Hepatocyte (in vitro differentiated cells): ENCODE results near the gene KPNA6. TPM values are rescaled to one million over a fixed set of nuclear protein-coding genes. Genes with fewer than 3 reads are reported as not detected.

Experiments used
- DNase-seq: peaks from one replicate; pipeline ENCODE4 v3.0.0-alpha.2; 2016; ENCODE audit warnings: low spot score
- H2AFZ ChIP-seq: fragments of 200-600 bp; sonication (generic); 2 replicates; pipeline ENCODE4 v1.6.0; 2016; ENCODE audit warnings: antibody characterized with exemption, mild to moderate bottlenecking
- H3K27ac ChIP-seq: fragments of 200-600 bp; sonication (generic); 2 replicates; pipeline ENCODE4 v1.5.1; 2016; ENCODE audit warnings: mild to moderate bottlenecking
- H3K27me3 ChIP-seq: fragments of 200-600 bp; sonication (generic); 2 replicates; pipeline ENCODE4 v1.6.1; 2016
- H3K36me3 ChIP-seq: fragments of 200-600 bp; sonication (generic); replicated peaks from 2 replicates; pipeline ENCODE4 v1.5.1; 2016; ENCODE audit warnings: low read depth; ENCODE audit not compliant: insufficient read depth
- H3K4me1 ChIP-seq: fragments of 200-600 bp; sonication (generic); 2 replicates; pipeline ENCODE4 v1.5.1; 2016; ENCODE audit warnings: mild to moderate bottlenecking, moderate library complexity; ENCODE audit not compliant: insufficient read depth
- H3K4me2 ChIP-seq: fragments of 200-600 bp; sonication (generic); 2 replicates; pipeline ENCODE4 v1.6.0; 2016
- H3K4me3 ChIP-seq: fragments of 200-600 bp; sonication (generic); 2 replicates; pipeline ENCODE4 v1.5.1; 2016; ENCODE audit warnings: mild to moderate bottlenecking
- H3K79me2 ChIP-seq: fragments of 200-600 bp; sonication (generic); 2 replicates; pipeline ENCODE4 v1.6.0; 2017; ENCODE audit warnings: mild to moderate bottlenecking
- H3K9me2 ChIP-seq: fragments of 200-600 bp; sonication (generic); replicated peaks from 2 replicates; pipeline ENCODE4 v1.6.0; 2017; ENCODE audit warnings: mild to moderate bottlenecking; ENCODE audit not compliant: insufficient read depth
- H3K9me3 ChIP-seq: fragments of 200-600 bp; sonication (generic); 2 replicates; pipeline ENCODE4 v1.5.1; 2016; ENCODE audit warnings: low read depth, mild to moderate bottlenecking
- H4K20me1 ChIP-seq: fragments of 200-600 bp; sonication (generic); 2 replicates; pipeline ENCODE4 v1.6.0; 2016; ENCODE audit warnings: mild to moderate bottlenecking; ENCODE audit not compliant: insufficient read depth, poor library complexity, severe bottlenecking
- CTCF ChIP-seq: fragments of 200-600 bp; sonication (generic); IDR thresholded peaks from 2 replicates; pipeline ENCODE4 v1.5.1; 2016; ENCODE audit warnings: antibody characterized with exemption, mild to moderate bottlenecking; ENCODE audit not compliant: poor library complexity
- EZH2 ChIP-seq: fragments of 200-600 bp; sonication (generic); IDR thresholded peaks from 2 replicates; pipeline ENCODE4 v1.6.1; 2016; ENCODE audit warnings: antibody characterized with exemption, mild to moderate bottlenecking, borderline replicate concordance
- EZH2phosphoT487 ChIP-seq: fragments of 200-600 bp; sonication (generic); IDR thresholded peaks from one replicate; pipeline ENCODE4 v1.6.1; 2018; ENCODE audit warnings: antibody characterized with exemption, mild to moderate bottlenecking, low read depth, moderate library complexity; ENCODE audit not compliant: unreplicated experiment, severe bottlenecking
- WGBS: methylation state at CpG from one replicate; pipeline ENCODE4 v1.1.6; 2016; ENCODE audit warnings: low lambda C conversion rate; ENCODE audit errors: missing lambda C conversion rate; 5-methylcytosine and 5-hydroxymethylcytosine counted together
- polyA plus RNA-seq: library from polyadenylated mRNA; unstranded; fragments of >200 nt; fragmentation: Nextera tagmentation; extraction: Ambion mirVana; gene quantifications from 2 replicates; pipeline ENCODE4 v1.2.1, GENCODE V29; 2016
- total RNA-seq: library from RNA; depleted of rRNA; stranded (reverse); fragments of >200 nt; gene quantifications from 2 replicates; pipeline ENCODE4 v1.2.3, GENCODE V29; 2014

KPNA6 gene
- total and polyA plus RNA-seq, 2 experiments from 2014 or later: 30.3 to 48.5 TPM

GRCh38 chr1:32099426-32099825 is 8.4 kb upstream of the KPNA6 start:
- H3K9me3 ChIP-seq: no peaks in the 10 kb centered on the region
- H4K20me1 ChIP-seq: no peaks in the 10 kb centered on the region
- no peak overlapping the region for H2AFZ ChIP-seq
- no peaks in the 10 kb centered on the region for H3K27me3 ChIP-seq
- 86% methylated on average over 4 of the region's 4 CpGs for WGBS
- H3K36me3 ChIP-seq: no peaks in the 10 kb centered on the region
- H3K27ac ChIP-seq: no peak overlapping the region
- TF ChIP-seq EZH2phosphoT487 (no peak), CTCF (no peak), EZH2 (no peak)
- H3K9me2 ChIP-seq: no peaks in the 10 kb centered on the region
- no peak for DNase-seq
- H3K4me1 ChIP-seq: peaks cover 14% of the 10 kb centered on the region
- no peaks in the 10 kb centered on the region for H3K79me2 ChIP-seq
- no peak overlapping the region for H3K4me3 ChIP-seq
- H3K4me2 ChIP-seq: no peak overlapping the region

- 90% methylated on average over 10 of the region's 10 CpGs for WGBS
- Histone ChIP-seq H3K4me2 (no peak overlapping the region), H2AFZ (no peak overlapping the region), H3K27me3 (no peaks in the 10 kb centered on the region), H3K9me2 (no peaks in the 10 kb centered on the region), H3K27ac (peak overlapping the region; percentile 60), H3K9me3 (no peaks in the 10 kb centered on the region), H3K4me3 (no peak overlapping the region), H3K79me2 (no peaks in the 10 kb centered on the region), H4K20me1 (no peaks in the 10 kb centered on the region), H3K4me1 (peaks cover 14% of the 10 kb centered on the region), H3K36me3 (no peaks in the 10 kb centered on the region)
- no peak for DNase-seq
- TF ChIP-seq EZH2phosphoT487 (no peak), EZH2 (no peak), CTCF (no peak)
Measured at GRCh38 chr1:32100359-32100758, 7.5 kb upstream of the KPNA6 start.

- peak overlapping the region; percentile 60 for H3K27ac ChIP-seq
- no peaks in the 10 kb centered on the region for H3K79me2 ChIP-seq
- no peak overlapping the region for H3K4me3 ChIP-seq
- TF ChIP-seq EZH2 (no peak), EZH2phosphoT487 (no peak), CTCF (no peak)
- H3K27me3 ChIP-seq: no peaks in the 10 kb centered on the region
- H3K4me1 ChIP-seq: peaks cover 14% of the 10 kb centered on the region
- no peaks in the 10 kb centered on the region for H4K20me1 ChIP-seq
- H3K9me2 ChIP-seq: no peaks in the 10 kb centered on the region
- DNase-seq: no peak
- H3K36me3 ChIP-seq: no peaks in the 10 kb centered on the region
- no peak overlapping the region for H2AFZ ChIP-seq
- H3K9me3 ChIP-seq: no peaks in the 10 kb centered on the region
- 79% methylated on average over 9 of the region's 9 CpGs for WGBS
- no peak overlapping the region for H3K4me2 ChIP-seq
Measured at GRCh38 chr1:32100807-32101708, 6.8 kb upstream of the KPNA6 start.
